BJ (cell line): ENCODE results near the gene NPSR1. TPM values are rescaled to one million over a fixed set of nuclear protein-coding genes. Genes with fewer than 3 reads are reported as not detected.

Source experiments
- CTCF ChIA-PET: fragments of 350-600 bp; formaldehyde crosslinking; extraction: SDS; loops from one replicate; lab custom pipeline; 2021; ENCODE audit warnings: antibody characterized with exemption, inconsistent platforms; lab: Yijun Ruan, JAX
- POLR2A ChIA-PET: fragments of 300-600 bp; sonication (Branson Sonifier 250); formaldehyde crosslinking; extraction: SDS; loops from one replicate; lab custom pipeline; 2021; ENCODE audit warnings: antibody characterized with exemption; lab: Charles Lee
- DNase-seq: peaks from one replicate; pipeline ENCODE4 v3.0.0-alpha.2; 2011; ENCODE audit warnings: low read depth
- H3K27me3 ChIP-seq: 2 replicates; pipeline ENCODE4 v1.6.0; 2011; ENCODE audit warnings: low read length; ENCODE audit not compliant: control insufficient read depth, insufficient read depth
- H3K36me3 ChIP-seq: 2 replicates; pipeline ENCODE4 v1.5.1; 2011; ENCODE audit warnings: low read length; ENCODE audit not compliant: control insufficient read depth, insufficient read depth
- H3K4me3 ChIP-seq: 2 replicates; pipeline ENCODE4 v1.5.1; 2011; ENCODE audit warnings: low read depth, mild to moderate bottlenecking, control low read depth, low read length
- CTCF ChIP-seq: IDR thresholded peaks from 2 replicates; pipeline ENCODE4 v1.5.1; 2011; ENCODE audit warnings: low read depth, mild to moderate bottlenecking, control low read depth, inconsistent platforms, low read length, moderate library complexity; ENCODE audit not compliant: insufficient read depth
- polyA plus RNA-seq: library from polyadenylated mRNA; depleted of rRNA; stranded (reverse); fragments of >200 nt; gene quantifications from 2 replicates; pipeline ENCODE4 v1.2.3, GENCODE V29; 2011

Gene NPSR1
- polyA plus RNA-seq, 1 experiment = not detected

GRCh38 chr7:34727464-34727995, 69.5 kb downstream of the NPSR1 start:
- Histone ChIP-seq H3K36me3 (no peaks in the 10 kb centered on the region), H3K4me3 (no peak overlapping the region), H3K27me3 (no peaks in the 10 kb centered on the region)
- ChIA-PET CTCF (no interaction called here), POLR2A (no interaction called here)
- no peak for DNase-seq
- TF ChIP-seq CTCF = no peak

- no peaks in the 10 kb centered on the region for H3K36me3 ChIP-seq
- H3K27me3 ChIP-seq = no peaks in the 10 kb centered on the region
- no peak for DNase-seq
- POLR2A ChIA-PET = no interaction called here
- TF ChIP-seq CTCF = no peak
- CTCF ChIA-PET = no interaction called here
- H3K4me3 ChIP-seq = no peak overlapping the region
Measured at GRCh38 chr7:34728156-34728555, 70.1 kb downstream of the NPSR1 start.

DNA sequence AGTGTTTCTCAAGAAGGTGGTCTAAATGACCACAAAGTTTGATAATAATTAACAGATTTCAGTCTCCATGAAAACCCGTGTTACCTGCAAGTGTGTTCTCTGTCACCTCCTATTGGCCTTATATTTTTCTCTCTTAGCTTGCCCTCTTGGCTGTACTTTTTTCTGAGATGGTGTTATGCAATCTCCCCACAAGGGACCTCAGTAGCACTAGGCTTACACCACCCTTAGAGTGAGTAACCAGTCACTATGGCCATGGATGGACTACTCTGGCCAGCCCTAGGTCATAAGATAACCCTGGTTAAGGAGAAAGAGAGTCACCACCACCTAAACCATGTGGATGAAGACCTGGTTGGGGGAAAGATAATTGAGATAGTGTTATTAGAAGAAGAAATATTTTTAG, 76.8 kb downstream of the NPSR1 start:
- Histone ChIP-seq H3K4me3 (no peak overlapping the region), H3K27me3 (no peaks in the 10 kb centered on the region), H3K36me3 (no peaks in the 10 kb centered on the region)
- POLR2A ChIA-PET = no interaction called here
- DNase-seq = no peak
- CTCF ChIA-PET = no interaction called here
- no peak for TF ChIP-seq CTCF

GRCh38 chr7:34735526-34735925, 77.5 kb downstream of the NPSR1 start:
- no peak overlapping the region for H3K4me3 ChIP-seq
- TF ChIP-seq CTCF = no peak
- ChIA-PET CTCF (no interaction called here), POLR2A (no interaction called here)
- DNase-seq = no peak
- H3K27me3 ChIP-seq = no peaks in the 10 kb centered on the region
- H3K36me3 ChIP-seq = no peaks in the 10 kb centered on the region

DNA sequence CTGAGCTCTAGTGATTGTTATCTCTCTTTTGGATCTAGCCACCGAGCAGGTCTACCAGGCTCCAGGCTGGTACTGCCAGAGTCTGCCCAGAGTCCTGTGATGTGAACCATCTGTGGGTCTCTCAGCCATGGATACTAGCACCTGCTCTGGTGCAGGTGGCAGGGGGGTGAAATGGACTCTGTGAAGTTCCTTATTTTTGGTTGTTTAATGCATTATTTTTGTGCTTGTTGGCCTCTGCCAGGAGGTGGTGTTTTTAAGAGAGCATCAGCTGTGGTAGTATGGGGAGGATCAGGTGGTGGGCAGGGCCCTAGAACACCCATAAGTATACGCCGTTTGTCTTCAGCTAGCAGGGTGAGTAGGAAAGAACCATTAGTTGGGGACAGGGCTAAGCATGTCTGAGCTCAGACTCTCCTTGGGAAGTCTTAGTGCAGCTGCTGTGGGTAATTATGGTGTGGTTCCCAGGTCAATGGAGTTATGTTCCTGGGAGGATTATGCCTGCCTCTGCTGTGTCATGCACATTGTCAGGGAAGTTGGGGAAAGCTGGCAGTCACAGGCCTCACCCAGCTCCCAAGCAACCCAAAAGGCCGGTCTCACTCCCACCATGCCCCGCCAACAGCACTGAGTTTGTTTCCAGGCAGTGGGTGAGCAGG, 81.8 kb downstream of the NPSR1 start:
- CTCF ChIA-PET = no interaction called here

More for the DNA sequence above, 81.8 kb downstream of the NPSR1 start:
- TF ChIP-seq CTCF = no peak
- POLR2A ChIA-PET = no interaction called here
- no peaks in the 10 kb centered on the region for H3K36me3 ChIP-seq
- H3K27me3 ChIP-seq = no peaks in the 10 kb centered on the region
- DNase-seq = no peak
- H3K4me3 ChIP-seq = no peak overlapping the region
